ENCODE data around the gene NFAT5.

GRCh38 chr16:69741519-69741918 lies 175.8 kb downstream of the NFAT5 start:
- TF ChIP-seq EZH2 (IDR thresholded peaks at IDR 0.05; ENCODE audit: low read depth) = no peak
- TF ChIP-seq, protein P1, sequence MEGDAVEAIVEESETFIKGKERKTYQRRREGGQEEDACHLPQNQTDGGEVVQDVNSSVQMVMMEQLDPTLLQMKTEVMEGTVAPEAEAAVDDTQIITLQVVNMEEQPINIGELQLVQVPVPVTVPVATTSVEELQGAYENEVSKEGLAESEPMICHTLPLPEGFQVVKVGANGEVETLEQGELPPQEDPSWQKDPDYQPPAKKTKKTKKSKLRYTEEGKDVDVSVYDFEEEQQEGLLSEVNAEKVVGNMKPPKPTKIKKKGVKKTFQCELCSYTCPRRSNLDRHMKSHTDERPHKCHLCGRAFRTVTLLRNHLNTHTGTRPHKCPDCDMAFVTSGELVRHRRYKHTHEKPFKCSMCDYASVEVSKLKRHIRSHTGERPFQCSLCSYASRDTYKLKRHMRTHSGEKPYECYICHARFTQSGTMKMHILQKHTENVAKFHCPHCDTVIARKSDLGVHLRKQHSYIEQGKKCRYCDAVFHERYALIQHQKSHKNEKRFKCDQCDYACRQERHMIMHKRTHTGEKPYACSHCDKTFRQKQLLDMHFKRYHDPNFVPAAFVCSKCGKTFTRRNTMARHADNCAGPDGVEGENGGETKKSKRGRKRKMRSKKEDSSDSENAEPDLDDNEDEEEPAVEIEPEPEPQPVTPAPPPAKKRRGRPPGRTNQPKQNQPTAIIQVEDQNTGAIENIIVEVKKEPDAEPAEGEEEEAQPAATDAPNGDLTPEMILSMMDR (conservative IDR thresholded peaks at IDR 0.05) = no peak

Measured in PC-9 (cell line).